ENCODE measurements around the gene RPS6KL1. TPM values are rescaled to one million over a fixed set of nuclear protein-coding genes. Genes with fewer than 3 reads are reported as not detected.

The RPS6KL1 gene
- total RNA-seq, 1 experiment from 2014 or later: not detected

Other genes with a start within 250 kb of the RPS6KL1 start
- gene AREL1, start 210.2 kb downstream of the RPS6KL1 start, total RNA-seq (2014; rRNA removed; shearing (Covaris generic)): 15.2 and 23.2 TPM in 2 replicates
- gene FCF1, start 210.1 kb downstream of the RPS6KL1 start, total RNA-seq (2014; rRNA removed; shearing (Covaris generic)): 9.4 and 25.9 TPM in 2 replicates
- gene YLPM1, start 159.9 kb downstream of the RPS6KL1 start, total RNA-seq (2014; rRNA removed; shearing (Covaris generic)): 13.4 and 15.1 TPM in 2 replicates
- gene PROX2, start 47.1 kb downstream of the RPS6KL1 start, total RNA-seq (2014; rRNA removed; shearing (Covaris generic)): not detected in 2 replicates
- 28.4 and 34.9 TPM in 2 replicates for gene DLST, start 41.3 kb downstream of the RPS6KL1 start, total RNA-seq (2014; rRNA removed; shearing (Covaris generic))
- gene PGF, start 32.3 kb upstream of the RPS6KL1 start, total RNA-seq (2014; rRNA removed; shearing (Covaris generic)): 0.79 and 1.6 TPM in 2 replicates
- gene EIF2B2, start 79.7 kb upstream of the RPS6KL1 start, total RNA-seq (2014; rRNA removed; shearing (Covaris generic)): 43.5 and 46.5 TPM in 2 replicates
- gene MLH3, start 128.2 kb upstream of the RPS6KL1 start, total RNA-seq (2014; rRNA removed; shearing (Covaris generic)): 10.3 and 20.6 TPM in 2 replicates
- gene ACYP1, start 140.8 kb upstream of the RPS6KL1 start, total RNA-seq (2014; rRNA removed; shearing (Covaris generic)): 11.5 and 29.5 TPM in 2 replicates
- gene ZC2HC1C, start 146.4 kb upstream of the RPS6KL1 start, total RNA-seq (2014; rRNA removed; shearing (Covaris generic)): 0.34 and 5.5 TPM in 2 replicates
- 15.3 and 26.1 TPM in 2 replicates for gene NEK9, start 203.8 kb upstream of the RPS6KL1 start, total RNA-seq (2014; rRNA removed; shearing (Covaris generic))